DND-41 (cell line): ENCODE data around the gene PSMG1.

ENCODE experiments used
- ATAC-seq: fragments of 200-7000 bp; cut with Tn5 transposase; 3 replicates; pipeline ENCODE4 v1.9.1; 2021; ENCODE audit warnings: low read depth; ENCODE audit not compliant: insufficient read depth
- DNase-seq: peaks from one replicate; pipeline ENCODE4 v3.0.0-alpha.2; 2020
- H2AFZ ChIP-seq: 2 replicates; pipeline ENCODE4 v1.6.0; 2012; ENCODE audit warnings: low read depth, low read length
- H3K27ac ChIP-seq: 2 replicates; pipeline ENCODE4 v1.5.1; 2012; ENCODE audit warnings: low read length, inconsistent platforms
- H3K27me3 ChIP-seq: fragments of 200-600 bp; sonication (generic); 2 replicates; pipeline ENCODE4 v1.6.0; 2012; ENCODE audit warnings: low read length, mild to moderate bottlenecking, inconsistent platforms; ENCODE audit not compliant: insufficient read depth, poor library complexity
- H3K36me3 ChIP-seq: 2 replicates; pipeline ENCODE4 v1.5.1; 2012; ENCODE audit warnings: low read length, inconsistent platforms; ENCODE audit not compliant: insufficient read depth
- H3K4me1 ChIP-seq: 2 replicates; pipeline ENCODE4 v1.5.1; 2012; ENCODE audit warnings: mild to moderate bottlenecking, low read length; ENCODE audit not compliant: insufficient read depth
- H3K4me2 ChIP-seq: 2 replicates; pipeline ENCODE4 v1.6.0; 2012; ENCODE audit warnings: mild to moderate bottlenecking, moderate library complexity, low read length, inconsistent platforms; ENCODE audit not compliant: insufficient read depth
- H3K4me3 ChIP-seq, 2 experiments: fragments of 200-600 bp in 1 of 2; shearing (Covaris generic) in 1 of 2; 2 replicates each; pipeline ENCODE4 v1.5.1; 2012 to 2016; ENCODE audit warnings: inconsistent platforms in 2 of 2, low read length in 2 of 2, mild to moderate bottlenecking in 2 of 2, low read depth in 1 of 2, moderate library complexity in 1 of 2
- H3K79me2 ChIP-seq: 2 replicates; pipeline ENCODE4 v1.6.0; 2012; ENCODE audit warnings: low read length, inconsistent platforms; ENCODE audit not compliant: insufficient read depth
- H3K9ac ChIP-seq: 2 replicates; pipeline ENCODE4 v1.6.0; 2012; ENCODE audit warnings: low read depth, mild to moderate bottlenecking, inconsistent platforms, low read length, moderate library complexity
- H3K9me3 ChIP-seq: 2 replicates; pipeline ENCODE4 v1.5.1; 2012; ENCODE audit warnings: low read length, moderate library complexity, mild to moderate bottlenecking, inconsistent platforms; ENCODE audit not compliant: insufficient read depth, severe bottlenecking
- H4K20me1 ChIP-seq: 2 replicates; pipeline ENCODE4 v1.6.0; 2012; ENCODE audit warnings: low read length; ENCODE audit not compliant: insufficient read depth
- EZH2 ChIP-seq: IDR thresholded peaks from 3 replicates; pipeline ENCODE4 v1.6.1; 2012; ENCODE audit warnings: borderline replicate concordance, low read depth, mild to moderate bottlenecking, moderate library complexity, low read length, inconsistent platforms; ENCODE audit not compliant: severe bottlenecking
- TF ChIP-seq, protein P1 (sequence below): IDR thresholded peaks from 2 replicates; pipeline ENCODE4 v1.5.1; 2012; ENCODE audit warnings: borderline replicate concordance, low read length, moderate library complexity, mild to moderate bottlenecking; ENCODE audit not compliant: poor library complexity, severe bottlenecking; ENCODE audit errors: extremely low read depth

The PSMG1 gene

DNA sequence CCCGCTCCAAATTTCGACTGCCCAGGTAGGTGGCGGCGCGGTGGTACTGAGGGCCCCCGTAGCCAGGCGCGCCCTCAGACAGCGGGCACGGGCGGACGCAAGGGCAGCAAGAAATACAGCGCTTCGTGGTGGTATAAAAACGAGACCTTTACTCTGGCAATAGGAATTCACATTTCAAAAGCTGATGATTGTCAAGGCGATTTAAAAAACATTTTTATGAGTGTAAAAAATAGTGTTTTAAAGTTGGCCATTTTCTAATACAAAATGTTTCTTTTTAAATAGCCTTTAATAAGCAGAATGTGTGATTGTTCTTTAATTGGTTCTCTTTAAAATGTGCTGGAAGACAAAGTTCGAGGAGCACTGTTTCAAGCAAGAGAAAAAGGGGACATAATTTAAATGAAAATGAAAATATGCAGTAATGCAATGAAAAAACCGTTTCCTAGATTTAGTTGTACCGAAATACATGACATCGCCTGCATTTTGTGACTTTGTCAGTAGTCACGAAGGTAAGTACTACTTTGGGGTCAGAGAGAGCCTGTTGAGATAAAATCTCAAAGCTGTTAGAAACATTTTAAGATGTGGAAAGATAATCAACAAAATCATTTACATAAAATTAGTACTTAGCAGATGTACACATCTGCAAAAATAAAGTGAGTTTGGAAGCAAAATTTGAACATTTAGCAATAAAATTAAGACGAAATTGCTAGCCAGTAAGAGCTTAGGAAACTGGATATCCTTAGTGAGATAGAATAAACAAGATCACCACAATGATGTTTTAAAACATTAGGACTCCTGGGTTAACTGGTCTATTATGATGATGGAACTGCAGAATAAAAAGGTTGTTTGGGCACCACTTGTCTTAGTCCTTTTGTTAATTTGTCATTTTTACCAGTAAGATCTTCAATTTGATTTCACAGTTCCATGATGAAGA is 1.1 kb upstream of the PSMG1 start:
- Histone ChIP-seq H3K9ac (peak overlapping the region; percentile 85), H3K36me3 (peaks cover 19% of the 10 kb centered on the region), H3K27me3 (no peaks in the 10 kb centered on the region), H3K4me2 (peak overlapping the region; percentile 89), H3K4me3 (peak overlapping the region; percentile 89 to 97; a peak in 3 of 4 replicates), H4K20me1 (peaks cover 14% of the 10 kb centered on the region; the same call in 1 of the 2 replicates), H3K4me1 (peaks cover 41% of the 10 kb centered on the region), H3K27ac (peak overlapping the region; percentile 91), H3K9me3 (no peaks in the 10 kb centered on the region), H3K79me2 (peaks cover 37% of the 10 kb centered on the region), H2AFZ (peak overlapping the region; percentile 92)
- DNase-seq (no peak), ATAC-seq (no peak)
- TF ChIP-seq EZH2: no peak
- TF ChIP-seq, protein P1, sequence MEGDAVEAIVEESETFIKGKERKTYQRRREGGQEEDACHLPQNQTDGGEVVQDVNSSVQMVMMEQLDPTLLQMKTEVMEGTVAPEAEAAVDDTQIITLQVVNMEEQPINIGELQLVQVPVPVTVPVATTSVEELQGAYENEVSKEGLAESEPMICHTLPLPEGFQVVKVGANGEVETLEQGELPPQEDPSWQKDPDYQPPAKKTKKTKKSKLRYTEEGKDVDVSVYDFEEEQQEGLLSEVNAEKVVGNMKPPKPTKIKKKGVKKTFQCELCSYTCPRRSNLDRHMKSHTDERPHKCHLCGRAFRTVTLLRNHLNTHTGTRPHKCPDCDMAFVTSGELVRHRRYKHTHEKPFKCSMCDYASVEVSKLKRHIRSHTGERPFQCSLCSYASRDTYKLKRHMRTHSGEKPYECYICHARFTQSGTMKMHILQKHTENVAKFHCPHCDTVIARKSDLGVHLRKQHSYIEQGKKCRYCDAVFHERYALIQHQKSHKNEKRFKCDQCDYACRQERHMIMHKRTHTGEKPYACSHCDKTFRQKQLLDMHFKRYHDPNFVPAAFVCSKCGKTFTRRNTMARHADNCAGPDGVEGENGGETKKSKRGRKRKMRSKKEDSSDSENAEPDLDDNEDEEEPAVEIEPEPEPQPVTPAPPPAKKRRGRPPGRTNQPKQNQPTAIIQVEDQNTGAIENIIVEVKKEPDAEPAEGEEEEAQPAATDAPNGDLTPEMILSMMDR: no peak

DNA sequence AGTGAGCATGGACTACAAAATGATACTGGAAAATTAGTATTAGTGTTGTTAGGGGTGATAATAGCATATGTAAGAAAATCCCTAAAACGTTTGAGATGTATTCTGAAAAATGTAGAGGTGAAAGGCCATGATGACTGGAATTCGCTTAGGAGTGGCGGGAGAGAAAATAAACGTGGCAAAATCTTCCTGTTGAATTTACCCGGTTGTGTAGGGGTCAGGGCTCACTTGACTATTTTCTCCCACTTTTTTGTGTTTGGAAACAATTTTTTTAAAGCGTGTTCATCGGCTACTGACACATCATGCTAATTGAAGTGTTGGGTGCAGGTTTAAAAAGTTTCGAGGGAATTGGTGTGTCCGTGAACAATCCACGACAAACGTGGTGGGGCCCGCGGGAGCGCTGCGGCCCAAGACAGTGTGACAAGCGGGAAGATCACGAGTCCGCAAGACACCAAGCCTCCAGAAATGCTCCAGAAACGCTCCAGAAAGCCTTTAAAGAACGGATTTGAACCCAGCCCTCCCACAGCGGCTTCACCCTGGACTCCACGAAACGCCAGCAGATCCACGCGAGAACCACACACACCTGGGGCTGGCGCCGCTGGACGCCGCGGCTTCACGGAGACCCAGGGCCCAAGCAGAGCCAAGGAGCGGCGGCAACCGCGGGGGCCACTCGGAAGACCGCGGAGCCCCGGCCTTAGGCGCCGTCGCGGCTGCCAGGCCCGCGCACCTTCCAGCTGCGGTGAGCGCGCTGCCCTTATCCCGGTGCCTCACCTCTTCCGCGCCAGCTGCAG is 573 bp downstream of the PSMG1 start:
- Histone ChIP-seq H3K79me2 (peaks cover 51% of the 10 kb centered on the region), H2AFZ (peak overlapping the region; percentile 92), H3K27ac (peak overlapping the region; percentile 91), H4K20me1 (peaks cover 14% of the 10 kb centered on the region; the same call in 1 of the 2 replicates), H3K4me2 (peak overlapping the region; percentile 89), H3K4me3 (peak overlapping the region; percentile 89 to 97), H3K36me3 (peaks cover 32% of the 10 kb centered on the region), H3K9me3 (no peaks in the 10 kb centered on the region), H3K9ac (peak overlapping the region; percentile 85), H3K27me3 (no peaks in the 10 kb centered on the region), H3K4me1 (peaks cover 48% of the 10 kb centered on the region)
- DNase-seq: no peak
- peak; percentile 70 for ATAC-seq
- TF ChIP-seq, protein P1: no peak
- no peak for TF ChIP-seq EZH2

DNA sequence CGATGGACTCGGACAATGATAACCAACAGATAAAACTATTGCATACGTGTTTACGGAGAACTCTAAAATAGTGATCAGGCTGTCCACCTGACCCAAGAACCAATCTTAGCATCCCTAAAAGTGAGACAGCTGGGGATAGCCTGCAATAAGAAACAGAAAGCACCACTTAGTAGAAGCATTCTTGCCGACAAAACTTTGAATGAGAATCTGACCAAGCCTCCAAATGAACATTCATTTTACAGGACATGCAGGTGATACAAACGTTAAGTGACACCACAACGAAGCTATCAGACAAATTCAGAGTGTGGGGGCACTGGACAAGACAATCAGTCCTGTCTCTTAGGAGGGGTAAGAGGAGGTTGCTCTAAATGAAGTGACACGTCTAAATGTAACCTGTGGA is 1.2 kb downstream of the PSMG1 start:
- H3K27ac ChIP-seq: peak overlapping the region; percentile 91
- H3K9me3 ChIP-seq: no peaks in the 10 kb centered on the region
- H3K9ac ChIP-seq: peak overlapping the region; percentile 85
- DNase-seq (no peak), ATAC-seq (no peak)
- TF ChIP-seq EZH2: no peak
- TF ChIP-seq, protein P1: no peak
- peaks cover 48% of the 10 kb centered on the region for H3K4me1 ChIP-seq
- H3K27me3 ChIP-seq: no peaks in the 10 kb centered on the region
- peak overlapping the region; percentile 92 for H2AFZ ChIP-seq
- H3K36me3 ChIP-seq: peaks cover 36% of the 10 kb centered on the region
- peak overlapping the region; percentile 89 for H3K4me2 ChIP-seq
- H4K20me1 ChIP-seq: peaks cover 14% of the 10 kb centered on the region; the same call in 1 of the 2 replicates
- peaks cover 55% of the 10 kb centered on the region for H3K79me2 ChIP-seq
- H3K4me3 ChIP-seq: peak overlapping the region; percentile 89 to 97; a peak in 3 of 4 replicates
